Tongue (tissue), 2 donors: ENCODE measurements around the gene ADGRE1. TPM values are rescaled to one million over a fixed set of nuclear protein-coding genes. Genes with fewer than 3 reads are reported as not detected.

Experiments
- DNase-seq: peaks from one replicate; pipeline ENCODE4 v3.0.0-alpha.2; 2015
- total RNA-seq: library from RNA; depleted of rRNA; stranded (reverse); fragments of >200 nt; gene quantifications from one replicate; pipeline ENCODE4 v1.2.3, GENCODE V29; 2014

Gene ADGRE1
- total RNA-seq, 1 donor from 2014 or later: 0.21 TPM

DNA sequence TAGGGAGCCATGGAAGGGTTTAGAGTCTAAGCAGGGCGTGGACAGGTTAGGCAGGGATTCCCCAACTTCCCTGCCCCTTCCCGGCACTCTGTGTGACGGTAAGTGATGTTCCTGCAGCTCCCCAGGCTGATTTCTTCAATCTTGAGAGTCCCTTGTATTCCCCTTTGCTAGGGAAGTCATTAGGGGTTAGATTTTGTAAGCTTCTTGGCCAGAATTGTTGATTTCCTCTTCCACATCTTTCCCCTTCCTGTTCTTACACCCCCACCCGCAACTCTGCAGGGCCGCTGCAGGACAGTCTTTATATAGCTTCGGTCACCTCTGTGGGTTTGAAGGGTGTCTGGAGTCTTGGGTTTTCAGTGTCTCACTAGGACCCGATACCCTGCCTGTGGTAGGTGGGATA is 10.6 kb upstream of the ADGRE1 start:
- DNase-seq: no peak

DNA sequence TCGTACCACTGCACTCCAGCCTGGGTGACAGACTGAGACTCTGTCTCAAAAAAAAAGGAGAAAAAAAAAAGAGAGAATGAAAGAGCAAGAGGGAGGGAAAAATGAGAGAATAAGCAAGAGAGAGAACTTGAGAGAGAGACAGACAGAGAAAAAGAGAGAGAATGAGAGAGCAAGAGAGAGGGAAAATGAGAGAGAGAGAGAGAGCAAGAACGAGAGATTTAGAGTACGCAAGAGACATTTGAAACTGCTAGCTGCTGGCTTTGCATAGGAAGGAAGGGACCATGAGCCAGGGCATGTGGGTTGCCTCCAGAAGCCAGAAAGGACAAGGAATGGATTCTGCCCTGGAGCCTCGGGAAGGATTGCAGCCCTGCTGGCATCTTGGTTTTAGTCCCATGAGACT is 9.6 kb upstream of the ADGRE1 start:
- DNase-seq: no peak

DNA sequence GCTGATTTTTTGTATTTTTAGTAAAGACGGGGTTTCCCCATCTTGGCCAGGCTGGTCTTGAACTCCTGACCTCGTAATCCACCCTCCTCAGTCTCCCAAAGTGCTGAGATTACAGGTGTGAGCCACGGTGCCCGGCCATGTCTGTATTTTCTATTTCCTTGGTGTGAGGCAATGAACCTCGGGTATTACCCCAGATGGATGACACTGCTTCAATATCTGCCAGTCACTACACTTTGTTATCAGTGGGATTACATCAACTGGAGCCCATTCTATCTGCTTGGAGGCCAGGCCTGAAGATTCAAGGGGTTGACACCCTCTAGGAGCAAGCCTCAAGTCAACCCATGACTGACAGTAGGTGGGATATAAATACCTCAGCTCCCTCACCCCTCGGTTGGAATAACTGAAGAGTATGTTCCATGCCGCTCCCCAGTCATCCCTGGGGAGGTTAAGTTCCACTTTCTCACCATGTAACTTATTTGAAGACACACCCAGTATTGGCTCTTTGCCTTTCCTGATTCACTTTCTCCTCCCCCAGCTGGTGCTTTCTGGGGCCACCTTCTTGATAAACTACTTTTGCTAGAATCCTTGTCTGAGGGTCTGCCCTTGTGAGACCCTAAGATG is 992 bp upstream of the ADGRE1 start:
- DNase-seq: no peak

DNA sequence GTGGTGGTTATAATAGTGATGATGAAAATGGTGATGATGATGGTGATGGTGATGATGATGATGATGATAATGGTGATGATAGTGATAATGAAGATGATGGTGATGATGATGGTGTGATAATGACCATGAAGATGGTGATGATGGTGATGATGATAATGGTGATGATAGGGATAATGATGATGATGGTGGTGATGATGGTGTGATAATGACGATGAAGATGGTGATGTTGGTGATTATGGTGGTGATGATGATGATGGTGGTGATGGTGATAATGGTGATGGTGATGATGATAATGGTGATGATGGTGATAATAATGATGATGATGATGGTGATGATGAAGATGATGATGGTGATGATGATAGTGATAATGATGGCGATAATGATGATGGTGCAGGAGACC is 1.6 kb downstream of the ADGRE1 start:
- DNase-seq: no peak

DNA sequence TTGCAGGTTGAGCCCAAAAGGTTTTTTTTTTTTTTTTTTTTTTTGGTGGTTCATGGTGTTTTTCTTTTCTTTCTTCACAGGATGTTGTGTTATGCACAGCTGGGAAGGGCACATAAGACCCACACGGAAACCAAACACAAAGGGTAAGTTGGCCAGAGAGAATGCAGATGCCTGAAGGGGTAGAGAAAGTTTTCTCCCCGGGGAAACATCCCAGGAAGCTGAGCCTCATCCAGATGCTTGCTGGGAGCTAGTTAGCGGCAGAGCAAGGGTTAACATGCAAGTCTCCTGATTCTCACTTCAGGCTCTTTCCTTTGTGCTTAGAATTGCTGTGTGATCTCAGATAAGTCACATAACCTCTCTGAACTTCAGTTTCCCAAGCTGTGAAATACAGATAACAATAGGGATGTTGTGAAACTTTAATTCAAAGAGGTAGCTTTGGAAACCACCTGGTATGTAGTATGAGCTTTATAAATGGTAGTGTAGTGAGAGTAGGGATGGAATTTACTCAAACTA is 3.1 kb downstream of the ADGRE1 start:
- DNase-seq: no peak

- no peak for DNase-seq
Measured at GRCh38 chr19:6890938-6891337, 3.6 kb downstream of the ADGRE1 start.

GRCh38 chr19:6891761-6892385 is 4.5 kb downstream of the ADGRE1 start:
- DNase-seq: no peak

DNA sequence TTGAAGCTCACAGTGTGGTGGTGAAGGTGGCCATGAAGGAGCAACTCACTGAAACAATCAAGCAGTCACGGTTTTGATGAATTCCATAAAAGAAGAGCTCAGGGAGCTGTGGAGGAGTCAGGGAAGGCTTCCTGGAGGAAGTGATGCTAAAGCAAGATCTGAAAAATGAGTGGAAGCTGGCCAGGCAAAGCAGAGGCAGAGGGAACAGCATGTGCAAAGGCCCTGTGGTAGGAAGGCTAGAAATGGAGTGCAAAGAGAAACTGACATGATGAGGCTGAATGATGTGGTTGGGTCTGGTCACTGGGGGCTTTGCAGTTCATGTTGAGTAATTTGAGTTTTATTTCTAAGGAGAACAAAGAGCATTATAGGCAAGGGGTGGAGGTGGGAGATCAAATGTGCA is 6.9 kb downstream of the ADGRE1 start:
- DNase-seq: no peak

DNA sequence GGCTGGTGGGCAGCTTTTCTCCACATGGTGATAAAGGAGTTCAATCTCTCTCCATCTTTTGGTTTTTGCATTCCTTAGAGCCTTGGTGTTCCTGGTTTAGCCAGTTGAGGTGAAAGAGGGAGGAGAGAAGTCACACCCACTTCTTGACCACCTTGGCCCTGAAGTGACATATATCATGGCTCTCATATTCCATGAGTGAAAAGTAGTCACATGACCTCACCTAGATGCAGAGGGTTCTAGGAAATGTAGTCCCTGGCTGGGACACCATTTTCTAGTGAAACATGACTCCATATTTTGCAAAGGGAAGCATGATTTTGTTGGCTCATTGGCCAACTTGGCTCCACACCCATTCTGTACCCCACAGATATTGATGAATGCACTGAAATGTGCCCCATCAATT is 16.1 kb downstream of the ADGRE1 start:
- no peak for DNase-seq

GRCh38 chr19:6906559-6907060 is 19.2 kb downstream of the ADGRE1 start:
- DNase-seq: no peak

DNA sequence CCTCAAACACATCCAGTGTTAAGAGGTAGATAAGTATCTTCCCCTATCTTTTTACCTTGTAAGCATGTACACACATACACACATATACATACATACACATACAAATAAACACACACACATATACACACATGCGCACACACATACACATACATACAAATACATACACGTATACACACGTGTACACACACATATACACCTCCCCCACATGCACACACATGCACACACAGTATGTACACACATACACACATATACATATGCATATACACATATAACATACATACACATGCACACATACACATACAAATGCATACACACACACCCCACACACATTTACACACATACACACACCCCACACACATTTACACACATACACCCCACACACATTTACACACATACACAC is 24.1 kb downstream of the ADGRE1 start:
- DNase-seq: no peak

- DNase-seq: no peak
Measured at GRCh38 chr19:6914321-6914720, 26.9 kb downstream of the ADGRE1 start.

- DNase-seq: no peak
Measured at GRCh38 chr19:6916952-6917351, 29.6 kb downstream of the ADGRE1 start.

- DNase-seq: no peak
Measured at GRCh38 chr19:6925386-6925785, 38.0 kb downstream of the ADGRE1 start.

DNA sequence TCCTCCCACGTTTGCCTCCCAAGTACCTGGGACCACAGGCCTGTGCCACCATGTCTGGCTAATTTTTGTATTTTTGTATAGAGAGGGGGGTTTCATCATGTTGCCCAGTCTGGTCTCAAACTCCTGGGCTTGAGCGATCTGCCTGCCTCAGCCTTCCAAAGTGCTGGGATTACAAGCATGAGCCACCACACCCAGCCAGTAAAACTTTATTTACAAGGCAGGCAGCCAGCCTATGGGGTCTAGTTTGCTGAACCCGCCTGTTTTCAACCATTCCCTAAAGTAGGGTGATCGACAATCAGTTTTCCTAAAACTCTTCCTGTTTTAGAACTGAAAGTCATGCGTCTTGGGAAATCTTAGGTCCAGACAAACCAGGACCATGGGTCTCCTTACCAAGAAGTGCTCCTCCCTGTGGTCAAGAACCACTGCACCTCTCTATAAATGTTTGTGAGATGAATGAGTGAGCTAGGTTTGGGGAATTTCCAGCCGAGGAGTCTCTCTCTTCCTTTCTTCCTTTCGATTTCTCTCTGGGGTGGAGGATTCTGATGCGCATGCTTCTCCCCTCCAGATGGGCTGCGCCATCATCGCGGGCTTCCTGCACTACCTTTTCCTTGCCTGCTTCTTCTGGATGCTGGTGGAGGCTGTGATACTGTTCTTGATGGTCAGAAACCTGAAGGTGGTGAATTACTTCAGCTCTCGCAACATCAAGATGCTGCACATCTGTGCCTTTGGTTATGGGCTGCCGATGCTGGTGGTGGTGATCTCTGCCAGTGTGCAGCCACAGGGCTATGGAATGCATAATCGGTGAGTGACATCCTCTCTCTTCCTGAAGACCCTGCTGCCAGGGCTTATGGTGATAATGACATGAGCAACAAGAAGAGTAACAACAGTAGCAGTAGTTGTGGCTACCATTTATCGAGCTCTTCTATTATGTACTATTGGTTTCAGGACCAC is 38.7 kb downstream of the ADGRE1 start:
- DNase-seq: no peak

- DNase-seq: no peak
Measured at GRCh38 chr19:6930190-6930589, 42.8 kb downstream of the ADGRE1 start.

DNA sequence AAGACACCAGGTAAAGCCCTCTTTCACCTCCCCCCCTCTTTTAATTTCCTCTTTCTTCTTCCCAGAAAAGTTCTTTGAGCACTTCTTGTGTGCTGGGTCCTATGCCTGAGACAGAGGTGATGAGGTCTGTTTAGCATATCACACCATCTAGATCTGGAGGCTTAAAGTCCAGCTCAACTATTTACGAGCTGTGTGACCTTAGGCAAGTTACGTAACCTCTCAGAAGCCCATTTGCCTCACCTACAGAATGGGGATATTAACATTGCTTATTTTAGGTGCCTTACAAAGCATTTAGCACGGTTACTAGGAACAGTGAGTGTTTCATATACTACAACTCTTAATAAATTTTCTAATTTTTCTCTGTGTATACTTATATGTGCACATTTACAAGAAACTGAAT is 47.7 kb downstream of the ADGRE1 start:
- no peak for DNase-seq

GRCh38 chr19:6935618-6936017 is 48.2 kb downstream of the ADGRE1 start:
- DNase-seq: no peak

DNA sequence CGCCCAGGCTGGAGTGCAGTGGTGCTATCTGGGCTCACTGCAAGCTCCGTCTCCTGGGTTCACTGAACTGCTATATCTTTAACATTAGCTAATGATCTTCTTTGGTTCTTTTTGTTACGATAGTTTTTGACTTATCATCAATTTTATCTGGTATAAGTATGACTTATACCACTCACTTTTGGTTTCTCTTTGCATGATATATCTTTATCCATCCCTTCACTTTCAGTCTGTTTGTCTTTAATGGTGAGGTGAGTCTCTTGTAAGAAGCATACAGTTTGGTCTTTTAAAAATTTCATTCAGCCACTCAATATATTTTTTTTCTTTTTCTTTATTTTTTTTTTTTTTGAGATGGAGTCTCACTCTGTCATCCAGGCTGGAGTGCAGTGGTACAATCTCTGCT is 58.4 kb downstream of the ADGRE1 start:
- no peak for DNase-seq

DNA sequence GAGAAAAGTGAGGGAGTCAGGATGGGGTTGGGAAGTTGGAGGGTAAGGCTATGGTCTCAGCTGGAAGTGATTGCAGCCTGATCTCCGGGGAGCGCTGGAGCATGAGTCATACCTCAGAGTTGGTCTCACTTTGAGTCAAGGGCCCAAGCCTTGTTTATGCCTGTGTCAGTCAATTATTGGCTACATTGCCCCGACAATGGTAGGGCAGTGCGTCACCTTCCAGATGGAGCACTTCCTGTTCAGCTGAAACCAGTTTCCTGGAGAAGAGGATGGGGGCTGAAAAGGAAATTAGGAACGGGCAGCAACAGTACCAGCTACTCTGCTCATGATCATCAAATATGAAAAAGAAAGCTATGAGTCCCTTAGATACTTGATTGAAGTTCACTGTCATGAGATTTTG is 60.4 kb downstream of the ADGRE1 start:
- peak; percentile 18 for DNase-seq

DNA sequence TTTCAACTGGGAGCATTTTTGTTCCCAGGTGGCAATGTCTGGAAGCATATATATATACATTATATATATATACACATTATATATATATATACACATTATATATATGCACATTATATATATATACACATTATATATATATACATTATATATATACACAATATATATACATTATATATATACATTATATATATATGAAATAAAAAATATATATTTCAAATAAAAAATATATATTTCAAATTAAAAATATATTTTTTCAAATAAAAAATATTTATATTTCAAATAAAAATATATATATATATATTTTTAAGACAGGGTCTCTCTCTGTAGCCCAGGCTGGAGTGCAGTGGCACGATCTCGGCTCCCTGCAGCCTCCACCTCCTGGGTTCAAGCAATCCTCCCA is 61.5 kb downstream of the ADGRE1 start:
- DNase-seq: no peak

GRCh38 chr19:6952956-6953355 is 65.6 kb downstream of the ADGRE1 start:
- DNase-seq: no peak

DNA sequence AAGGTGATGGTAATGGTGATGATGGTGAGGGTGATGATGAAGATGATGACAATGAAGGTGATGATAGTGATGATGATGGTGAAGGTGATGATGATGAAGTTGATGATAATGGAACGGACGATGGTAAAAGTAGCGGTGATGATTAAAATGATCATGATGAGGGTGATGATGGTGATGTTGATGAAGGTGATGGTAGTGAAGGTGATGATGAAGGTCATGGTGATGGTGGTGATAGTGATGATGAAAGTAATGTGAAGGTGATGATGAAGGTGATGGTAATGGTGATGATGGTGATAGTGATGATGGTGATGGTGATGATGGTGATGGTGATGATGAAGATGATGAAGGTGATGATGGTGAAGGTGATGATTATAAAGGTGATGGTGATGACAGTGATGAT is 67.7 kb downstream of the ADGRE1 start:
- DNase-seq: no peak
